Natural killer cell (primary cell): ENCODE data around the gene PLXNA4. TPM values are rescaled to one million over a fixed set of nuclear protein-coding genes. Genes with fewer than 3 reads are reported as not detected.

Source experiments
- ATAC-seq, 3 donors: fragments of 150-1000 bp in 2 of 3; fragments of 200-7000 bp in 1 of 3; cut with Tn5 transposase; 1 replicate in 1 of 3; 2 replicates in 2 of 3; pipeline ENCODE4 v1.10.0; 2021; ENCODE audit warnings: mild to moderate bottlenecking in 2 of 3, moderate library complexity in 2 of 3
- DNase-seq, 2 donors: peaks; one replicate each; pipeline versions ENCODE4 v3.0.0 to v3.0.0-alpha.2; 2013 to 2021; ENCODE audit warnings: mixed read lengths in 1 of 2
- H3K27ac ChIP-seq: one replicate; pipeline ENCODE4 v1.5.1; 2013; ENCODE audit warnings: mild to moderate bottlenecking, low read length
- H3K27me3 ChIP-seq: one replicate; pipeline ENCODE4 v1.6.1; 2013; ENCODE audit warnings: low read length; ENCODE audit not compliant: control insufficient read depth, insufficient read depth
- H3K36me3 ChIP-seq: one replicate; pipeline ENCODE4 v1.6.1; 2013; ENCODE audit warnings: low read length; ENCODE audit not compliant: control insufficient read depth, insufficient read depth
- H3K4me1 ChIP-seq: one replicate; pipeline ENCODE4 v1.6.1; 2013; ENCODE audit warnings: low read length; ENCODE audit not compliant: control insufficient read depth, insufficient read depth
- H3K4me3 ChIP-seq: one replicate; pipeline ENCODE4 v1.5.1; 2013; ENCODE audit warnings: low read length
- H3K9me3 ChIP-seq: one replicate; pipeline ENCODE4 v1.6.1; 2013; ENCODE audit warnings: low read length; ENCODE audit not compliant: control insufficient read depth, insufficient read depth
- H3K27ac Mint-ChIP-seq, 2 donors: one replicate each; pipeline ENCODE4 v1.8.0; 2022; ENCODE audit warnings: mild to moderate bottlenecking in 2 of 2, mixed read lengths in 2 of 2, moderate library complexity in 1 of 2
- H3K27me3 Mint-ChIP-seq, 2 donors: one replicate each; pipeline ENCODE4 v1.8.0; 2022; ENCODE audit warnings: low read depth in 2 of 2, mixed read lengths in 2 of 2
- H3K36me3 Mint-ChIP-seq: one replicate; pipeline ENCODE4 v1.8.0; 2022; ENCODE audit warnings: mixed read lengths
- H3K4me1 Mint-ChIP-seq, 2 donors: one replicate each; pipeline ENCODE4 v1.8.0; 2022; ENCODE audit warnings: mixed read lengths in 2 of 2
- H3K4me3 Mint-ChIP-seq: one replicate; pipeline ENCODE4 v1.8.0; 2022; ENCODE audit warnings: mild to moderate bottlenecking, moderate library complexity, mixed read lengths
- H3K9me3 Mint-ChIP-seq, 2 donors: one replicate each; pipeline ENCODE4 v1.8.0; 2022; ENCODE audit warnings: mixed read lengths in 2 of 2
- CTCF ChIP-seq: fragments of 200-600 bp; IDR thresholded peaks from one replicate; pipeline ENCODE4 v1.8.0; 2022; ENCODE audit warnings: antibody characterized with exemption
- WGBS: methylation state at CpG from one replicate; pipeline ENCODE4 v1.1.7; 2013; ENCODE audit warnings: missing lambda C conversion rate; ENCODE audit not compliant: insufficient coverage; 5-methylcytosine and 5-hydroxymethylcytosine counted together
- intact Hi-C: fragments of 100-400 bp; cut with micrococcal nuclease; formaldehyde crosslinking; loops from one replicate; pipeline ENCODE4 v1.14.2; 2022
- total RNA-seq, 4 donors: library from RNA; stranded (reverse); fragments of 120-200 nt in 1 of 4; gene quantifications; one replicate each; pipeline versions ENCODE4 v1.2.3 to v1.2.4, GENCODE V29; 2013 to 2022

The PLXNA4 gene
- total RNA-seq, 3 donors from 2014 or later (not counting 1 experiment from before 2014, with no cell fraction given): 5.1 to 15.3 (median 10.9) TPM

- DNase-seq: no peak
- H3K27ac ChIP-seq: no peak overlapping the region
- H3K36me3 ChIP-seq: no peaks in the 10 kb centered on the region
- Mint-ChIP-seq H3K9me3 (no peaks in the 10 kb centered on the region), H3K36me3 (no peaks in the 10 kb centered on the region), H3K27me3 (peaks cover 0 to 12% of the 10 kb centered on the region in 2 donors), H3K27ac (no peak overlapping the region), H3K4me1 (peaks cover 3 to 15% of the 10 kb centered on the region in 2 donors), H3K4me3 (no peak overlapping the region)
- H3K4me3 ChIP-seq: no peak overlapping the region
- H3K27me3 ChIP-seq: no peaks in the 10 kb centered on the region
- peaks cover 4% of the 10 kb centered on the region for H3K4me1 ChIP-seq
- no peak for ATAC-seq
- H3K9me3 ChIP-seq: no peaks in the 10 kb centered on the region
- TF ChIP-seq CTCF: no peak
- intact Hi-C loops: no loop called here
Measured at GRCh38 chr7:132503415-132503814, 72.9 kb downstream of the PLXNA4 start.

- WGBS: 83% methylated on average over 7 of the region's 7 CpGs
- H3K4me1 Mint-ChIP-seq: peaks cover 0 to 9% of the 10 kb centered on the region in 2 donors
- no peaks in the 10 kb centered on the region for H3K9me3 Mint-ChIP-seq
- ATAC-seq: no peak
- no peaks in the 10 kb centered on the region for H3K36me3 ChIP-seq
- no peak overlapping the region for H3K27ac ChIP-seq
- no peak for TF ChIP-seq CTCF
- no peak overlapping the region for H3K4me3 ChIP-seq
- no peaks in the 10 kb centered on the region for H3K27me3 ChIP-seq
- no peak overlapping the region for H3K4me3 Mint-ChIP-seq
- H3K9me3 ChIP-seq: no peaks in the 10 kb centered on the region
- H3K4me1 ChIP-seq: no peaks in the 10 kb centered on the region
- no peak for DNase-seq
- intact Hi-C loops: no loop called here
- H3K27me3 Mint-ChIP-seq: peaks cover 0 to 9% of the 10 kb centered on the region in 2 donors
- no peaks in the 10 kb centered on the region for H3K36me3 Mint-ChIP-seq
- H3K27ac Mint-ChIP-seq: no peak overlapping the region
Measured at GRCh38 chr7:132501956-132502355, 74.3 kb downstream of the PLXNA4 start.

GRCh38 chr7:132500727-132501440, 75.4 kb downstream of the PLXNA4 start:
- Histone ChIP-seq H3K36me3 (no peaks in the 10 kb centered on the region), H3K9me3 (no peaks in the 10 kb centered on the region), H3K4me1 (no peaks in the 10 kb centered on the region), H3K4me3 (no peak overlapping the region), H3K27ac (no peak overlapping the region), H3K27me3 (no peaks in the 10 kb centered on the region)
- Mint-ChIP-seq H3K27me3 (peaks cover 0 to 6% of the 10 kb centered on the region in 2 donors), H3K4me3 (no peak overlapping the region), H3K36me3 (no peaks in the 10 kb centered on the region), H3K4me1 (peaks cover 0 to 4% of the 10 kb centered on the region in 2 donors), H3K27ac (peak overlapping the region in 1 of 2 donors; percentile 16), H3K9me3 (no peaks in the 10 kb centered on the region)
- 86% methylated on average over 8 of the region's 10 CpGs for WGBS
- no peak for ATAC-seq
- DNase-seq: no peak
- no peak for TF ChIP-seq CTCF
- intact Hi-C loops: no loop called here

GRCh38 chr7:132499487-132499886, 76.8 kb downstream of the PLXNA4 start:
- Histone ChIP-seq H3K27me3 (no peaks in the 10 kb centered on the region), H3K36me3 (no peaks in the 10 kb centered on the region), H3K4me3 (no peak overlapping the region), H3K27ac (no peak overlapping the region), H3K4me1 (no peaks in the 10 kb centered on the region), H3K9me3 (no peaks in the 10 kb centered on the region)
- TF ChIP-seq CTCF: no peak
- no peaks in the 10 kb centered on the region for H3K36me3 Mint-ChIP-seq
- DNase-seq (no peak), ATAC-seq (no peak)
- no peaks in the 10 kb centered on the region for H3K9me3 Mint-ChIP-seq
- H3K27ac Mint-ChIP-seq: no peak overlapping the region
- peaks cover 0 to 6% of the 10 kb centered on the region in 2 donors for H3K27me3 Mint-ChIP-seq
- WGBS: 94% methylated on average over 4 of the region's 5 CpGs
- H3K4me3 Mint-ChIP-seq: no peak overlapping the region
- intact Hi-C loops: no loop called here
- H3K4me1 Mint-ChIP-seq: peaks cover 0 to 4% of the 10 kb centered on the region in 2 donors
